ENCODE measurements around the gene ELMOD2. TPM values are rescaled to one million over a fixed set of nuclear protein-coding genes. Genes with fewer than 3 reads are reported as not detected.
A peak's percentile ranks its signal among the peaks of the same experiment; 100 is the strongest.
"Not testable (repeated sequence)": the region's sequence is repeated elsewhere in the genome, so short reads cannot be mapped to it uniquely, and the experiment has no call there.

ELMOD2 gene
- 17.2 TPM for polyA plus RNA-seq (ENCODE audit: insufficient read length)

GRCh38 chr4:140523857-140524742 is at the start of gene ELMOD2:
Gene ELMOD2 (plus strand): TSS chr4:140524168. CDS start chr4:140525429, 1,261 bp downstream.
- peak; percentile 96 for DNase-seq

DNA sequence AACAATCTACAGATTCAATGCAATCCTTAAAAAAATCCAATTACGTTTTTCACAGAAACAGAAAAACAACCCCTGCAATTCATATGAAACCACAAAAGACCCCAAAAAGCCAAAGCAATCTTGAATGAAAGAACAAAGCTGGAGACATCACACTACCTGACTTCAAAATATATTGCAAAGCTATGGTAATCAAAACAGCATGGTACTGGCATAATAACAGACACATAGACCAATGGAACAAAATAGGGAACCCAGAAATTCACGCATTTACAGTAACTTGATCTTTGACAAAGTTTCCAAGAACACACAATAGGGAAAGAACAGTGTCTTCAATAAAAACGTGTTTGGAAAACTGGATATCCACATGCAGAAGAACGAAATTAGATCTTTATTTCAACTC is 40.5 kb upstream of the ELMOD2 start:
- DNase-seq = no peak

DNA sequence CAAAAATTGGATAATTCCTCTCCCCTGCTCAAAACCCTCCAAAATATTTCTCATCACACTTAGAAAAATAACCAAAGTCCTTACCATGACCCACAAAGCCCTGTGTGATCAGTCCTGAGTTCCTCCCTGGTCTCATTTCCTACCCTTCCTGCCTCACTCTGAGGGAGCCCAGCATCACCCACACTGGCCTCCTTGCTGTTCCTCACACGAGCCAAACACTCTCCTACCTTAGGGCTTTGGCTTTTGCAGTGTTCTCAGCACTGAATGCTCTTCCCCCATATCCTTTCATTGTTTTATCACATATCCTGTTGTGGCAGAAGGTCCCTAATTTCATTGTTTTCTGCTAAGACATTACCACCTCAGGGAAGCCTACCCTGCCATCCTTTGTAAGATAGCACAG is 38.0 kb upstream of the ELMOD2 start:
- DNase-seq = no peak

- no peak for DNase-seq
These were observed 26.6 kb upstream of the ELMOD2 start for GRCh38 chr4:140497405-140497746.

GRCh38 chr4:140497747-140498636 is 26.0 kb upstream of the ELMOD2 start, which contains the start of gene MGAT4D:
Gene MGAT4D (minus strand): TSS chr4:140498293. CDS start chr4:140498222, 71 bp downstream.
- no peak for DNase-seq

DNA sequence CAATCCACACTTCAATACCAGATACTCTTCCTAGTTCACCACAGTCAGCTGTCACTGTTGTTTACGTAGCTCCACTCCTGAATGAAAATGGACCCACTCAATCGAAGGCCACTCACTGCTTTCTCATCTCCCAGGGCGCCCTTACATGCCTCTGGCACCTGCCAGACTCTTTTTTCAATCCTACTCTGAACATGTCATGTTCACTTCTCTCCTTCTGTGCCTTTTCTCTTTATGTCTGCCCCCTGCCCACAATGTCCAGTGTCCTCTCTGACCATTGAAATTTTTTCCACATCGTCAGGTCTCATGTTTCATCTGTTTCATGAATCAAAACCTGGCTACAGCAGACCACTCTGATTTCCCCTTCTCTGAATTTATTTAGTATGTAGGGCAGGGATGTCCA is 24.6 kb upstream of the ELMOD2 start:
- DNase-seq = no peak

- DNase-seq = no peak
These were observed 19.7 kb upstream of the ELMOD2 start for GRCh38 chr4:140504261-140504660.

GRCh38 chr4:140513765-140514164 is 10.2 kb upstream of the ELMOD2 start:
- DNase-seq = not testable (repeated sequence)

- DNase-seq = no peak
These were observed 8.5 kb upstream of the ELMOD2 start for GRCh38 chr4:140515423-140515822.

GRCh38 chr4:140523370-140523856 is 555 bp upstream of the ELMOD2 start:
- no peak for DNase-seq

DNA sequence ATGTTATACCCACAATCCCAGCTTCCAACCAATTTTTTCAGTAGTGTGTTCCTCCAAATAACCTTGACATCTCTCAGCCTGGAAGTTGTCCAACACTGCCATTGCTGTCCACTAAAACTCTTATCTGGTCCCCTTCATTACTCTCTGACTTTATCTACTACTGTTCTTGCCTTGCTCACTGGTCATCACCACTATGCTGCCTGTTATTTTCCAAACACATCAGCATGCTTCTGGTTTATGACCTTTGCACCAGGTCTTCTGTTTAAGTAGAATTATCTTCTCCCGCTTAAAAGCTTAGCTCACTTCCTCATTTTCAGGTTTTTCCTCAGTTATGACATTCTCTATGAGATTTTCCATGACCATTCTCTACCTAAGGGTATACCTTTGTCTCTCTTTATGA is 5.5 kb downstream of the ELMOD2 start:
- DNase-seq = no peak

DNA sequence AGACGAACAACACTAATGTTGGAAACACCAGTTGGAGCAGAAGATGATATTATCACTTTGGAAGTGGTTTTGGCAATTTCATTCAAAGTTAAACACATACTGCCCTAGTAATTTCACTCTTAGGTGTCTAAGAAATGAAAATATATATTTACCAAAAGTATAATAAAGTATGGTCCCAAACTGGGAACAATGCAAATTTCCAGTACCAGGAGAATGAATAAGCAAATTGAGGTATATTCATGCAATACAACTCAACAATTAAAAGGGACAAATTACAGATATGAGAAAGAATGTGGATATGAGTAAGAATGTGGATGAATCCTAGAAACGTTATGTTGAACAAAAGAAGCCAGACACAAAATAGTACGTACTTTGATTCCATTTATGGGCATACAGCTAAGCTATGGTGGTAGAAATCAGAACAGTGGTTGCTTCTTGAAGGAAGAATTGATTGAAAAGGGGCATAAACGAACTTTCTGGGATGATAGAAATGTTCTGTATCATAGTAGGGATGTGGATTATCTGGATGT is 10.0 kb downstream of the ELMOD2 start:
- no peak for DNase-seq

- no peak for DNase-seq
These were observed 32.6 kb downstream of the ELMOD2 start for GRCh38 chr4:140556372-140557085.

GRCh38 chr4:140557831-140558435 is 34.0 kb downstream of the ELMOD2 start:
- no peak for DNase-seq

GRCh38 chr4:140559696-140560095 is 35.7 kb downstream of the ELMOD2 start:
- no peak for DNase-seq

DNA sequence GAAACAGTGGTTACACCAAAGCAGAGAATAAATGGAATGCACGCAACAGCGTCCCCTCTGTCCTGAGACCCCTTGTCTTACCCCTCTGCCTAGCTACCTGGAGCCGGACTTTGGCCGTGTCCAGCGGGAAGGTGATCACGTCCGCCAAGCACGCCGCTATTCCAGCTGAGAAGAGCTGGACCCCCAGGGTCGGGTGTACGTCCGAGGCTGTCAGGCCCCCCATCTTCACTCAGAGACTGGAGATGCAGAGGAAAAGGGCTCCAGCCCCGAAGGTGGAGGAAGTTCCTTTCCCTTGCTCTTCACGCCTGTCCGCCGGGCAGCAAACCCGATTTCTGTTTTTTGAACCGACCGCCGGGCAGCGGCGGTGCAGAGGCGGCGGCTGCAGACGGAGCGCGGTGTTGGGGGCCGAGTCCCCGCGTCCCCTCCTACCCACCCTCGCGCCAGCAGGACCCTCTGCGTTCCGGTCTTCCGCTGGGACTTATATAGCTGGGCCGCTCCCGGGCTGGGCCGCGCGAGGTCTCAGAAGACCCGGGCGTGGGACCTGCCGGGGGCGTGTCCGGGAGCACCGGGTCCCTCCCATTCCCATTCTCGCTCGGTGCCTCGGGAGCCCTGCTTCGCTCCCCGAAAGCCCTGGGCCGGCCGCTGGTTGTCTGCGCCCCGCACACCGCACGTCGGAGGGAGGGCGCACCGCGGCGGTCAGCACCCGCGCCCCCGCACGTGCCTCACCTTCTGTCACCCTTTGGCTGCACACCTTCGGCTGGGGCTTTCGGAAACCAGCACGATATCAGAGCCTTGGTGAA is 44.7 kb downstream of the ELMOD2 start, which contains the start of gene UCP1:
Gene UCP1 (minus strand): TSS at position 455 of the 800 bp plus-strand sequence. CDS start 232 bp downstream, at position 223.
- no peak for DNase-seq

GRCh38 chr4:140569307-140569638 is 45.3 kb downstream of the ELMOD2 start:
- no peak for DNase-seq

DNA sequence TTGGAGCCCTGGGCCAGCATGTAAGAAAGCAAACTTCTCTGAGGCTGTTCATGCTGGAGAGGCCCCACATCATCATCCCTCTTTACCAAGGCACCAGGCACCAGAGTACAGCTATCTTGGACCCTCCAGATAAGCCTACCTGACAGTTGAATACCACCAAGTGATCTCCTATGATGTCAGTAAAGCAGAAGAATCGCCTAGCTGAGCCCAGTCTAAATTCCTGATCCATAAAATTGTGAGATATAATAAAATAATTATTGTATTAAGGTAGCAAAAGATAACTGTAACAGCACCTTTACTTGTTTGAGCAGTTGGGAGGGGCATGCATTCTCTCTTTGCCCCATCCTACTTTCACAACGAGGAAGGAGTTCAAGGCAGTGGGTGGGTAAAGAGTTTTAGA is 47.7 kb downstream of the ELMOD2 start:
- DNase-seq = no peak

GRCh38 chr4:140575489-140575888 is 51.5 kb downstream of the ELMOD2 start:
- DNase-seq = no peak

DNA sequence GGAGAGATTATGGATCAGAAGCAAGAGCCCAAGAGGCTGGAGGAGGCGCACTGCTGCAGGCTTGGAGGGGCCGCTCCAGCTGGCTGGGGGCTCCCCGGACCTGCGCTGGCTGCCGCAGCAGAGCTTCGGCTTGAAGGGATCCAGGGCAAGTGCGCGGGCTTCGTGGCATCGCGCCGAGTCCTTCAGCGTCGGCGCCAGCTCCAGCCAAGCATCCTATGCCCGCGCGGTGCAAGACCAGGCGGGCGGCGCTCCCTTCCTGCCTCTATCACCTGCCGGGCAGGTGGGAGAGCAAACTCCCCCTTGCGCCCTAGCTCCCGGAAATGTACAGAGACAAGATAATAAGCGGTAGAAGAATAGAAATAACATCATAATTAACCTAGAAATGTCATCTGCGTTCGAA is 55.3 kb downstream of the ELMOD2 start:
- no peak for DNase-seq

- DNase-seq = no peak
These were observed 57.1 kb downstream of the ELMOD2 start for GRCh38 chr4:140581078-140581477.
